NCI-H187 (cell line): ENCODE data around the gene ARID3B.
"Not testable (repeated sequence)": the region's sequence is repeated elsewhere in the genome, so short reads cannot be mapped to it uniquely, and the experiment has no call there.

ENCODE experiments used
- DNase-seq, 2 experiments: peaks; one replicate each; lab custom pipeline; 2025; lab: John Stamatoyannopoulos, UW

ARID3B gene

GRCh38 chr15:74571191-74571590 is 30.2 kb downstream of the ARID3B start:
- no peak for DNase-seq

- DNase-seq = no peak
These were observed 33.0 kb downstream of the ARID3B start for GRCh38 chr15:74573987-74574386.

GRCh38 chr15:74578496-74578994 is 37.5 kb downstream of the ARID3B start:
- no peak for DNase-seq

- DNase-seq = no peak
These were observed 38.0 kb downstream of the ARID3B start for GRCh38 chr15:74579001-74579400.

GRCh38 chr15:74580538-74581350 is 39.7 kb downstream of the ARID3B start:
- no peak for DNase-seq

- no peak for DNase-seq
These were observed 43.2 kb downstream of the ARID3B start for GRCh38 chr15:74584204-74584603.

- DNase-seq = no peak
These were observed 43.8 kb downstream of the ARID3B start for GRCh38 chr15:74584779-74585178.

GRCh38 chr15:74585191-74585590 is 44.2 kb downstream of the ARID3B start:
- DNase-seq = no peak

- DNase-seq = no peak
These were observed 44.8 kb downstream of the ARID3B start for GRCh38 chr15:74585857-74586256.

- DNase-seq = no peak
These were observed 48.8 kb downstream of the ARID3B start for GRCh38 chr15:74589826-74590225.

GRCh38 chr15:74592222-74592621 is 51.2 kb downstream of the ARID3B start:
- DNase-seq = no peak

GRCh38 chr15:74593122-74593521 is 52.1 kb downstream of the ARID3B start:
- DNase-seq = no peak

GRCh38 chr15:74594455-74594854 is 53.4 kb downstream of the ARID3B start:
- DNase-seq = no peak

- no peak for DNase-seq
These were observed 54.3 kb downstream of the ARID3B start for GRCh38 chr15:74595271-74595670.

- DNase-seq = not testable (repeated sequence)
These were observed 55.7 kb downstream of the ARID3B start for GRCh38 chr15:74596736-74597135.

- not testable (repeated sequence) for DNase-seq
These were observed 56.2 kb downstream of the ARID3B start for GRCh38 chr15:74597146-74597705.

- DNase-seq = peak; percentile 57 to 84
These were observed 57.3 kb downstream of the ARID3B start for GRCh38 chr15:74598126-74598842.

GRCh38 chr15:74599156-74599555 is 58.1 kb downstream of the ARID3B start:
- DNase-seq = no peak

- DNase-seq = no peak
These were observed 62.2 kb downstream of the ARID3B start for GRCh38 chr15:74603026-74603788.

GRCh38 chr15:74603789-74604705 is 63.0 kb downstream of the ARID3B start:
- no peak for DNase-seq
